ENCODE data around the gene PADI1.

- TF ChIP-seq CTCF (IDR thresholded peaks at IDR 0.05) = no peak
- no peak for TF ChIP-seq EZH2 (IDR thresholded peaks at IDR 0.05; ENCODE audit: borderline replicate concordance, insufficient read depth, low read depth, low read length, poor library complexity, severe bottlenecking)
Observed at GRCh38 chr1:17251701-17252376, 46.9 kb downstream of the PADI1 start.

All from B cell (primary cell).